Measurements from ENCODE around the gene DAGLA. TPM values are rescaled to one million over a fixed set of nuclear protein-coding genes. Genes with fewer than 3 reads are reported as not detected.

DAGLA gene
- polyA plus RNA-seq, 1 experiment, result 2.5 TPM

DNA sequence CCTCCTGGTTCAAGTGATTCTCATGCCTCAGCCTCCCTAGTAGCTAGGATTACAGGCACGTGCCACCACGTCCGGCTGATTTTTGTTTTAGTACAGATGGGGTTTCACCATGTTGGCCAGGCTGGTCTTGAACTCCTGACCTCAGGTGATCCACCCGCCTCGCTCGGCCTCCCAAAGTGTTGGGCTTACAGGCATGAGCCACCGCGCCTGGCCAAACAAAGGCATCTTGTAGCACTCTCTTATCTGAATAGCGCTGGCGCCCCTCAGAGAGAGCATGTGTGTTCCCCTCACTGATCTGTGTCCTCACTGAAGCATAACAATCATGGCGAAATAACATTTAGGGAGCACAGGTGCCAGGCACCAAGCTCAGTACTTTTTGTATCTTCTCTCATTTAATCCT lies 7.2 kb downstream of the DAGLA start:
- H3K27me3 ChIP-seq (ENCODE audit: control insufficient read depth, insufficient read depth, low read length), result no peaks in the 10 kb centered on the region
- POLR2A ChIA-PET, result no interaction called here
- H3K36me3 ChIP-seq (ENCODE audit: control insufficient read depth, insufficient read depth, low read length), result no peaks in the 10 kb centered on the region
- DNase-seq (ENCODE audit: low read depth), result no peak
- H3K4me3 ChIP-seq (ENCODE audit: low read depth, low read length), result no peak overlapping the region
- TF ChIP-seq CTCF (IDR thresholded peaks at IDR 0.05; ENCODE audit: insufficient read depth, low read depth, low read length), result no peak
- CTCF ChIA-PET, result interaction anchor here (0.6 to 4.4 kb wide), 3 partner anchors 46 to 272 kb away, joined by 3 to 21 read pairs (median 3); no protein-coding TSS in a partner anchor

- H3K36me3 ChIP-seq (ENCODE audit: control insufficient read depth, insufficient read depth, low read length), result no peaks in the 10 kb centered on the region
- no peak overlapping the region for H3K4me3 ChIP-seq (ENCODE audit: low read depth, low read length)
- POLR2A ChIA-PET, result no interaction called here
- CTCF ChIA-PET, result interaction anchor here (0.9 to 4.4 kb wide), 4 partner anchors 8 to 59 kb away, joined by 4 to 21 read pairs (median 4); no protein-coding TSS in a partner anchor
- no peaks in the 10 kb centered on the region for H3K27me3 ChIP-seq (ENCODE audit: control insufficient read depth, insufficient read depth, low read length)
- peak; percentile 28 for DNase-seq (ENCODE audit: low read depth)
- no peak for TF ChIP-seq CTCF (IDR thresholded peaks at IDR 0.05; ENCODE audit: insufficient read depth, low read depth, low read length)
Measured at GRCh38 chr11:61688365-61689163, 8.4 kb downstream of the DAGLA start.

DNA sequence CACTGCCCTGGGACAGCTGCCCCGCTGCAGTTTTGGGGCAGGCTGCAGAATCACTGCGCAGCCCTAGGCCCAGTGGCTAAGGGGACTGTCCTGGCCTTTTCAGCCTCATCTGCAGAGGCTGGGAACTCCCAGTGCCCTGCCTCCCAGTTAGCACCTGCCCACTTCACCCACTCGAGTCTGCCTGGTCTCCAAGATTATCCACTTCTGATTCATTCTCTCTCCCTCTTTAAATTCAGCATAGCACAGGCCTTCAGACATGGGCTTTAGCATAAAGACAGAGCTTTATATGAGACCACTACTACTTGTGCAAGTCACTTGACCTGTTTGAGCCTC lies 8.9 kb downstream of the DAGLA start:
- POLR2A ChIA-PET, result no interaction called here
- CTCF ChIA-PET, result interaction anchor here (0.9 to 4.4 kb wide), 3 partner anchors 8 to 45 kb away, joined by 4 to 21 read pairs (median 4); no protein-coding TSS in a partner anchor
- no peaks in the 10 kb centered on the region for H3K36me3 ChIP-seq (ENCODE audit: control insufficient read depth, insufficient read depth, low read length)
- no peaks in the 10 kb centered on the region for H3K27me3 ChIP-seq (ENCODE audit: control insufficient read depth, insufficient read depth, low read length)
- no peak for DNase-seq (ENCODE audit: low read depth)
- no peak overlapping the region for H3K4me3 ChIP-seq (ENCODE audit: low read depth, low read length)
- no peak for TF ChIP-seq CTCF (IDR thresholded peaks at IDR 0.05; ENCODE audit: insufficient read depth, low read depth, low read length)

DNA sequence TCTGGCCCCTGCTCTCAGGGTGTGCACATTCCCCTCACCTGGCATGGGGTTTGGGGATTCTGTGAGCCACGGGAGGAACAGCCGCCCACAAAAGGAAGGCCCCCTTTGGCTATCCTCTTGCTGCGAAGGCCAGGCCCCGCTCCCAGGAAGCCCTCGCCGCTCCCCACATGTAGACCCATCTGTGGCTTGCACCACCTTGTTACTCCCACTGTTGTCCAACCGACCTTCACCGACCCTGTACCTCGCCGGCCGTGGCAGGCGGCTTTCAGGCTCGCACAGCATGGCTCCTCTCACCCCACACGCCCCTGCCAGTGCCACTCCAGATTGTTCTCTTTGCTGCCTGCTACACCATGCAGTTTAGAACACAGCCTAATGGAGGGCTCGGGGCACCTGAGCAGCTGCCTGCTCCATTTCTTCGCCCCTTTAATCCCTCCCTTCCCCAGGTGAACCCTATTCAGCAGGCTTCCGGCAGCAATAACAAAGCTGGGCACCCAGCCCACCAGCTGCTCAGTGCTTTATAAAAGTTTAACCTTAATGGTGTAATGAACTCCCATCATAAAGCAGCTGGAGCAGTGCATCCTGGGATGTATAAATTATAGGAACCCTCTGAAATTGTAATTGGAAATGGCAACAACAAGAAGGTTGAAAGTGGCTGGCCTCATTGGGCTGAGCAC lies 10.7 kb downstream of the DAGLA start:
- no peak for DNase-seq (ENCODE audit: low read depth)
- H3K4me3 ChIP-seq (ENCODE audit: low read depth, low read length), result no peak overlapping the region
- no peak for TF ChIP-seq CTCF (IDR thresholded peaks at IDR 0.05; ENCODE audit: insufficient read depth, low read depth, low read length)
- ChIA-PET CTCF (interaction anchor here (0.7 to 4.4 kb wide), 3 partner anchors 10 to 256 kb away, joined by 3 to 21 read pairs (median 3); no protein-coding TSS in a partner anchor), POLR2A (no interaction called here)
- no peaks in the 10 kb centered on the region for H3K27me3 ChIP-seq (ENCODE audit: control insufficient read depth, insufficient read depth, low read length)
- no peaks in the 10 kb centered on the region for H3K36me3 ChIP-seq (ENCODE audit: control insufficient read depth, insufficient read depth, low read length)

GRCh38 chr11:61691380-61692156 lies 11.4 kb downstream of the DAGLA start:
- Histone ChIP-seq H3K27me3 (ENCODE audit: control insufficient read depth, insufficient read depth, low read length) (no peaks in the 10 kb centered on the region), H3K4me3 (ENCODE audit: low read depth, low read length) (no peak overlapping the region), H3K36me3 (ENCODE audit: control insufficient read depth, insufficient read depth, low read length) (no peaks in the 10 kb centered on the region)
- CTCF ChIA-PET, result interaction anchor here (0.7 to 4.4 kb wide), 2 partner anchors 42 to 257 kb away, joined by 3 to 21 read pairs; no protein-coding TSS in a partner anchor
- TF ChIP-seq CTCF (IDR thresholded peaks at IDR 0.05; ENCODE audit: insufficient read depth, low read depth, low read length), result no peak
- POLR2A ChIA-PET, result no interaction called here
- DNase-seq (ENCODE audit: low read depth), result no peak

All from BJ (cell line).